ENCODE measurements around the gene NR2F1.

NR2F1 gene

DNA sequence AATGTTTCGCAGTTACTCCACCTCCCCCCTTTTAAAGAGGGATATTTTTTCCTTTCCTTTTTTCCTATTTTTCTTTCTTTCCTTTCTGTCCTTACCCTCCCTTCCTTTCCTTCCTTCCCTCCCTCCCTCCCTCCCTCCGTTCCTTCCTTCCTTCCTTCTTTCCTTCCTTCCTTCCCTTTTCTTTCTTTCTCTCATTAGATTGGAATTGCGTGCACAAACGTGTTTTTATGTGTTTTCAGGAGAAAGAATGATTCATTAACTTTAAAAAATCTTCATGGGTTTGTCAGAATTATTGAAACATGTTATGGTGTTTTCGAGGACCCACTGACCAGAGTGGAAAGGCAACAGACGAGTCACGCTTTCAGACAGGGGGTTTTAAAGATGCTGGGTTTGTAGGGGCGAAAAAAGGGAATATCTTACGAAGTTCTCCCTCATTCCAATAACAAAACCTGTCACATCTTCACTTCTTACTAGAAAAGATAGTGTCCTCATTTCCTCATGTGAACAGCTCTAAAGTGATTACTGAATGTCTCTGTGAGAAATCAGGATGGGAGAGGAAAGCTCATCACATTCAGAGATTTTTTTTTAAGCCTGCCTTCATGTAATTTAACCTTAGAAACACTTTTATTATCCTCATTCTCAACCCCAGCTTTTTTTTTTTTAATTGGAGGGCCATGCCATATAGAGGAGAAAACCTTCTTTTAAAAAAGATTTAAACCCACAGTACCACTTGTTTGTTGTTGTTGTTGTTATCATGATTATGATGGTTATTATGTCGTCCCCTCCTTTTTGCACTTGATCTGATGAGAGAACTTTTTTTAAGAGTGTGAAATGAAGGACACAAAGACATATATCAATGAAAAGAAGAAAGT, 21.9 kb downstream of the NR2F1 start:
- no peak for DNase-seq

DNA sequence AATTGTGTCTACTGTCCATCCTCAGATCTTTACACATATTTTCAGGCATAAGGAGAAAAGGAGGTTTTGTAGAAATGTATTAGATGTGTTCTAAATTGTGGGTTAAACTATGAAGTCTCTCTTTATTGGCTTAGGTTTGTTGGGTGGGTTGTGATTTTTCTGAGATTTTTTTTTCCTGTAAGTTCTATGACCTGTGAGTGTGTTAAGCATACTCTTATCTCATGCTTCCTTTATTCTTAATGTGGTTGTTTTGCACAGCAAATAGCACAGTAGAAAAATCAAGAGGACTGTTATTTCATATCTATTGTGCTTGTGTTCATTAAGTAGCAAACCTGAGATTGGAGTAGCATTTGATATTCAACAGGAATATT, 23.3 kb downstream of the NR2F1 start:
- no peak for DNase-seq

DNA sequence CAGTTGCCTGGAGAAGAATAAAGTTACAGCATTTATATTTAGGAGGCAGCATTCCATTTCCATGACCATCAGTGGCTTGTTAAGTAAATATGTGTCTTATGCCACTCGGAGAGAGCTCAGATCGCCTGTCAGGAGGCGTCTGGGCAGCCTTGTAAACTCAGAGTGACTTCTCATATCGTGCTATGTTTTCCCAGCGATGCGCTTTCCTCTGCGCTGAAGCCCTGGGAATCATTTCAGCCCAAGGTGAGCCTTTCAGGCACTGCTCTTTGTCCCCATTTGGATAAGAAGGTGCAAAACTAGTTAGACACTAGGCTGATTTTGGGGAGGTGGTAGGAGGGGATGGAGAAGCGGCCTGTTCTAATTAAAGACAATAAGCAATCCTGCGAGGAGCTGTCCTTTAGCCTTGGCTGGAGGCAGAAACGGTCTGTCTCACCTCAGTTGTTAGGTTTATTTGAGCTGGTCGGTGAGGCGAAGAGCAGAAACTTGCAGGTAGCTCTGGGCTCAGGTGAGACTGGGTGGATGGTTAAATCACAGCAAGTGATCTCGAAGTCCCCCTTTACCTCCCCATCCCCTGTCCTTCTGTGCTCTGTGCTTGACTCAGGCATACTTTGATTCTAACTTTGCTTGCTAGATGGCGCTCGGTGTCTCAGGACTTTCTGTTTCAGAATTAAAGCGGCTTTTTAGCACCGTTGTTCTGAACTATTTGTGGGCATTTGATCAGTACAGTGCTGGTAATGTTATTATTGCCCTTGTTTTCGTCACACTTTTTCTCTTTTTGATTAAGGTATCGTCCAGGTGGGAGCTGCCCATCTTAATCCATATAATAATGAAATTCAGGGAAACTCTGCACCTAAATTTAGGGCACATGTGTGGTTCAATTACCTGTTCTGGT, 24.6 kb downstream of the NR2F1 start:
- peak; percentile 31 for DNase-seq

DNA sequence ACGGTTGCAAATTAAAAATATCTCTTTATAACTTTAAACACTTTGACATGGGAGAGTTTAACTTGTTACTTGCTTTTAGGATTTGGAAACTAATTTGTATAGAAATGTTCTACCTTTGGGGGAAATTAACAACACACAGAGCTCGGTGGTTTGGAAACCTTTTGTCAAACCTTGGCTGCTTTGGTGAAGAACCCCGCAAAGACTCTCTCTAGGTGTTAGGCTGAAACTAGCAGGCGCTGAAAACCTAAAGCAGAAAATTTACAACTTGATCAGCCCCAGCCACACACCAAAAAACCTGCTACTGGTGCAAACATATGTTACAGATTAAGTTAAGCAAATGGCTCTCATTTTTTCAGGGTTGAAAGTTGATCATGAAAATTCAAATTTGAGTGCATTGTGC, 25.8 kb downstream of the NR2F1 start:
- DNase-seq: no peak

DNA sequence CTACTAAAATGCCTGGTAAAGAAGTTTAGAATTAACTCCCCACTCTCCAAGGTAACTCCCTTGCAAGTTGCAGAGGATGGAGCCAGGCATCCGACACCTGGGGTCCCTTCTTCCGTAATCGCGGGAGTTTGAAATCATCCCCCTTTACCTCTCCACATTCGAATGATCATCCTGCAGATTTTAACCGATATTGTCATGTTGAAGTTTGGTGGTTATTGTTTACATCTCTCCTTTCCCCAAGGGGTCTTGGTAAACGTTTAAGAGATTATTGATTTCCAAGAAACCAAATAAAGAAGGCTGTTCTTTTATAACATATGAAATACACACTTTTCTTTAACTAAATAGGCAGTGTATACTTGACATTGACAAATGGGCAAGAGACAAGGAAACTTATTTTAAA, 26.7 kb downstream of the NR2F1 start:
- DNase-seq: no peak

DNA sequence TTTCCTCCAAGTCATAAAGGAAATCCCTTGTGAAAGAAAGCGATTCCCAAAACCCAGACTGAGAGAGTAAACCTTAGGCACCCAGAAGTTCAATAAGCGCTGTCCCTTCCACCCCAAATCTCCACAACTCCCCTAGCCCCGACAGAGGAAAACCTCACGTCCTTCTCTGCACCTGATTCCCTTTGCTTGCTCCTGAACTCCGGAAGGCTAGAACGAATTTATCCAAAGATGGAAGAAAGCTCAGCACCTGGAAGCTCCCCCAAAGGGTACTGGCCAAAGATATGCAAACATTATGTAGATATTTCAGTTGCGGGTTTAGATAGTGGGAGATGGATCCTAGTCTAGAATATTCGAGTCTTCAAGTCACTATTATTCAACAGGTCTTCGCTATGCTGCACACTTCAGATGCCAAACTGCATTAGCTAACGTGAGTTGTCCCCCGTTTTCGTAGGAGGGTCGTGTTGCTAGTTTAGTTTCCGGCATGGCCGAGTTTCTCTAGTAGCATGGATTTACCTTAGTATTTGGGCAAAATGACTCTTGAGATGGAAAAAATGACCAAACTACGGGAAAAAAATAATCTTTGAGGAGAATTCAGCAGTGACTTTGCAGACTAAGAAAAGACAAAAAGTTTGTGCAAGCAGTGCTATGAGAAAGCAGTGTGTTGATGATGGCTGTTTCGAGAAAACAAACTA, 27.7 kb downstream of the NR2F1 start:
- DNase-seq: no peak

DNA sequence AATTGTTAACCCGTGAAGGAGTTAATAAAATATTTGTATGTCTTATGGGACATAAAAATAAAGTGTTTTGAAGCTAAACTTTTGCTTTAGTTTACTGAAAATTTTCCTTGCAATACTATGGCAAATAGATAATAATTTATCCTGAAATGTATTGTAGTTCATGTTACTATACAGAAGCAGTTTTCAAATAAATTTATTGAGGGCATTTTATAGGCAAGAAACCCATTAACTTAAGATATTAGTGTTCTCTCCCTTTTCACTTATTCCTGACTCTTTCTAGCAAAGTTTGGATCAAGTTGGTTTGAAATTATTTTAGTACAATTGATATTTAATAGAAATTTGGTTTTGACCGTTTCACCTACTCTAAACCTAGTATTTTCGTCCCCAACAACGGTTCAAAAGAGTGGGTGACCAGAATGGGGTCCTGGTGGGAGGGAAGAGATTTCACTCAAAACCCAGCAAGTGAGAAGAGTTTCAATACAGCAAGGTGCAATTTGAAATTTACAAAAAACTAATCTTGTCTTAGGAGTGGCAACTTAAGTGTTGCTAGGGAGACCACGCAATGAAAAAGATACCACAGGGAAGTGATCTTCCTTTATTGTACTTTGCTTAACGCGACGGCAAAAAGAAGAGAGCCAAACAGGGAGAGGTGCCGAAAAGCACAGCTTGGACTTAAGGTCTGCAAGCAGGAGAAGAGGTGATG, 28.4 kb downstream of the NR2F1 start:
- no peak for DNase-seq

DNA sequence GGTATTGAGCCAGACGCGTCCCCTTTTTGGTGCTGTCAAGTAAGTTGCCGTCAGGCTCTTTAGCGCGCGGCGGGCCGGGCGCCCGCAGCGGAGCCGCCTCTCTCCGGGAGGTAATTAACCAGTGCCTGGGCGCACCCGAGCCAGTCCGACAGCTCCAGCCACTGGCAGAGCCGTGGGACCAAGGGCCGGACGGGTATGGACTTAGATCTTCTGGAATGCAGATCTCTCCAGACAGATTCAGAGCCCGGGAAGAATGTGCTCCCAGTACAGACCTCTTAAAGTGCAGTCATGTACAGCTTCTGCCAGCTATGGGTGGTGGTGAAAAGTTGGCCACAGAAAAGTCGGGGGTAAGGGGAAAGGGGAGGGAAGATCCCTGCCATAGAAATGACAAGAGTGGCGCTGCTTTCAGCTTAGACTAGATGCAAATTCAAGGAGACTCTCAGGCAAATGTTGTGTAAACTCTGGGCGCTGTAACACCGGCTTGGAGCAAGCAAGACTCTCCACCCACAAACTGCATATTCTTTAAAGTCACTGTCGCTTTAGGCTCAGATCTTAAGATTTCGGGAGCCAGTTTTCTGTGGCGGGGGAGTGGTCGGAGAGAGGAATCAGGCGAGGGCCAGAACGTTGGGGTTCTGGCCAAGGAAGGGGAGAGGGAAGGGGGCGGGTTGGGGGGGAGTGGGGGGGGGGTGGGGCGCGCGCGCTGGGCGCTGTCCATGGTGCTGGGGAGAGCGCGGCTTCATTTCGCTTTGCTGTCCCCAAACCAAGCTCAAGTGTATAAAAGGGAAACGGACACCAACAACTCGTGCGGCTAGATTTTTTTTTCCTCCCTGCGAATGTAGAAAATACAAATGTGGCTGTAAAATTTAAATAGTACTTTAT, 29.2 kb downstream of the NR2F1 start:
- no peak for DNase-seq

DNA sequence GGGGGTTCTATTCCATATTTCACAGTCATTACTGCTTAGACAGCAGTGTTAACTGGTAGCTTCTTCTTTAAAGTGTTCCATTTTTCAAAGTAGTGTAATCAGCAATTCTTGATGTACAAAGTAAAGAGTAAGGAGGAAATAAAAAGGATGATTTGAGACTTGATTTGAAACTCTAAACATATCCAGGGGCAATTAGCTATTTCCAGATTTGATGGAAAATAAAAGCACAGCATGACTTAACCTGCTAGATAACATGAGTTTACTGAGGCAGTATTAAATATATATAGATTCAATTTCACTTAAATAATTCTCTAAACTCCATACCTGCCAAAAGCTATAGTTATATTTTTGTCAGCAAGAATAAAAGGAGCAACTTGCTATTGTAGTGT, 29.8 kb downstream of the NR2F1 start:
- DNase-seq: no peak

DNA sequence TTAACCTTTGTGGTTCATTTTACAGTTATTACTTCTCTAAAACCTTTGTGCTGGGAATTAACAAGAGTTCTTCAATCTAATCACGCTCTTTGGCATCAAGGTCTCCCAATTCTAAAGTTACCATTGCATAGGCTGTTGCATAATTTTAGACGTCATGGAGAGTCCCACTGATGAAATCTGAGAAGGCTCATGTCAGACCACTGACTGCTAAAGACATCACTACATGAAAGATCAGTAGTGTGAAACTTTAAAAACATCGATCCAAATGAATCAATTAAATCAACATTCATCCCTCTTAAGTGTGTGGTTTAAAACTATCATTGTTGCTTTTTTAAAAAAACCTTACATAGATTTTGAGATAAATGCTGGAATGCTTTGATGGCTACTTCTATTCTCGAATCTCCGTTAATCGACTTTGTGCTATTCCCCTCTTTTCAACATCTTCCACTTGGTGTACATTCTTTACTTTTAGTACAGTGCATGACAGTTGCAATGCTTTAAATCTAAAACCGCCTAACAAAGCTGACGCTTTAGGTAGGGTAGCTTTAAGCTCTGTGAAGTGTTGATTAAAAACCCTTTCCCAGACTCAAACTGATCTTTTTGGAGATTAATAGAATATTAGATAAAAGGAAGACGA, 33.6 kb downstream of the NR2F1 start:
- DNase-seq: no peak

DNA sequence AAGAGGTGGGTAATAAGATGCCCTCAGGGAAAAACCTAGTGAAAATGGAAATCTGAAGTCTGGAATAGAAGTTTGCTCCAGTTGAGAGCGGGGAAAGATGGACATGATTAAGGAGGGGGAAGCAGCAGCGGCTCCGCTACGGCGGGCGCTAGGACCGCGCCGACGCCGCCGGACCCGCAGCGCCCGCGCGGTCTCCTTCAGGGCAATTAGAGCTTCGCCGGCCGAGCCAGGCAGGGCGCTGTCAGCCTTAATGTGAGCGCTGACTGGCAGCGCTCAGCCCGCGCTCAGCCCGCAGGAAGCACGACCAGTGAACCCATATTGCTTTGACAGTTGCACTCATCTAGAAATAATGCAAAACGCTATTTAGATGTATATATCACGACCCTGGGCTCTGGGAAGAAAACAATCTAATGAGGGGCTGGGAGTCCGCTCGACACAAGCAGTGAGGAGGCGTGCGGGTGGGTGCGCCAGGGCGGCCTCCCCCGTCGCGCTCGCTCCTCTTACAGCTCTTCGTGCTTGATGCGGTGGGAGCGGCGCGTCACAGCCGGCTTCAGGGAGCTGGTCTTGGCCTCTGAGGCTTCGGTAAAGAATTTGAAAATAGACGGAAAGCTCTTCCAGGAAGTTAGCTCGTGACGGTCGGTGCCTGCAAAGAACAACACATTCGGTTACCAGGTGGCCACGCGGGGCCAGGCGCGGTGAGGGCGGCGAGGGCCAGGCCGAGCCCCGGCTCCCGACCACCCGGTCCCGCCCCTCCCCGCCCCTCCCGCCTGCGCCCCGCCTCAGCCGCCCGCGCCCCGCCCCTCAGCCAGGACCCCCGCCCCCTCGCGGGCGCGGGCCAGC, 37.7 kb downstream of the NR2F1 start:
- DNase-seq: peak; percentile 69

DNA sequence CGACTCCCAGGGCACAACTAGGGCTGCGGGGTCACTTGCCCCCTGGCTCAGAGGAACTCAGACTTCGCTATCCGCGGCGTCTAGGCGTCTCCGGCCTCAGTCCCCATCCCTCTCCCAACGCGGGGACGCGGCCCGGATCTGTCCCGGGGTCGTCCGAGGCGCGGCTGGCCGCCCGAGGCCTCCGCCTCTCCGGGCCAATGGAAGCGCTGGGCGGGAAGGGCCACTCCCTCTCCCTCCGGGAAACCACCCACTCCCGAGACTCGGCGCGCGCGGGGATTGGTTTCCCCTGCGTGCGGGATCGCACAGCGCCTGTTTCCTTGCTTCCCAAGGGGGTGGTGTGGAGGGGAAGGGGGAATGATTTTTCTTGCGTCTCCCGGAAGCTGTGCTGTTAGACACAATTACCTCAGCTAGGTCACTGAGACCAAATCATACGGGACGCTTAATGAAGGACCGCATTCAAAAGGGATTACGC, 38.3 kb downstream of the NR2F1 start:
- peak; percentile 84 for DNase-seq

DNA sequence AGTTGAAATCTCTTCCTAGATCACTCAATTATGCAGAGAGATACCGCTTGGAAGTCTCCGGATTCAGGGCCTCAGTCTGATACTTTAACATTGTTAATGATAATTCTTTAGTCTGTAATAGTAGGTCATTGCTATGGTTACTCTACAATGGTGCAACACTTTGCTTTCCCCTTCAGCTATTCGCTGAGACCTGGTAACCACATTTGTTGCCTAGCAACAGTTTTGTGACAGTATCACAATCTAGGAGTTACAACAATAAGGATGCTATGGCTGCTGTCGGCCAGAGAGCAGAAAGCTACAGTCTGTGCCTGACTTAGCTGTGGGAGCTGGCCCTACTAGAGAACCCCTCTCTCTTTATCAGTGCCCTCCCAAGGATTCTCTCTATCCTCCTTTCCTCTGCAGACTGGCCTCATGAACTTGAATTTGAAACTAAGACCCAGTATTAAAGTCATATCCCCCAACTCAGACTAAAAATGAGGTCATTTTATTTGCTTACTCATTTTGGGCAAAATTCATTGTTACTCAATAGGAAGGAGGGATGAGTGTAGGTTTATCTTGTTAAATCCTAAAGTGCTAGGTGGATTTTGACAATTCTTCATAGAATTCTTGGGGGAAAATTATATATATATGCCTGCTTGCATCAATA, 39.3 kb downstream of the NR2F1 start:
- peak; percentile 23 for DNase-seq

DNA sequence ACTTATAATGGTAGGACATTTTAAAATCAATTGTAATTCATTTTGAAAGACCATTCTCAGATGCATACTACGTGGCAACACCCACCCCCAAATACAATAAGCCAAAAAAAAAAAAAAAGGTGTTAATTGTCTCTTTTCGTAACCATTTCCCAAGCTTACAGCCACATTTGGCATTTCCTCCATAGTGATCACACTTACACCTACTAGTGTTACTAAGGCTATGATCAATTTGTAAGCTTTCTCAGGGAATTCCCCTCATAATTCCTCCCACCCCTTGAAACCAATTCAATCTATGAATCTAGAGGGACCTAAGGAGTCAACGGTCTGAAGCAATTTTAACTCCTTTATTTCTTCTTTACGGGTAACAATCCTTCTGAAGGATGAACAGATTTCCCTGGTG, 40.1 kb downstream of the NR2F1 start:
- DNase-seq: no peak

DNA sequence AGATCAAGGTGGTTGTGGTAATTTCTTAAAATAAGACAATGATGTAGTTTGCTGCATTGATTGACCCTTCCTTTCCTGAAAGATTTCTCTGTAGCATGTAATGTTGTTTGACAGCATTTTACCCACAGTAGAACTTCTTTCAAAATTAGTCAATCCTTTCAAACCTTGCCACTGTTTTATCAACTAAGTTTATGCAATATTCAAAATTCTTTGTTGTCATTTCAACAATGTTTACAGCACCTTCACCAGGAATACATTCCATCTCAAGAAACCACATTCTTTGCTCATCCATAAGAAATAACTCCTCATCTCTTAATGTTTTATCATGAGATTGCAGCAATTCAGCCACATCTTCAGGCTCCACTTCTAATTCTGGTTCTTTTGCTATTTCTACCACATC, 43.8 kb downstream of the NR2F1 start:
- no peak for DNase-seq

DNA sequence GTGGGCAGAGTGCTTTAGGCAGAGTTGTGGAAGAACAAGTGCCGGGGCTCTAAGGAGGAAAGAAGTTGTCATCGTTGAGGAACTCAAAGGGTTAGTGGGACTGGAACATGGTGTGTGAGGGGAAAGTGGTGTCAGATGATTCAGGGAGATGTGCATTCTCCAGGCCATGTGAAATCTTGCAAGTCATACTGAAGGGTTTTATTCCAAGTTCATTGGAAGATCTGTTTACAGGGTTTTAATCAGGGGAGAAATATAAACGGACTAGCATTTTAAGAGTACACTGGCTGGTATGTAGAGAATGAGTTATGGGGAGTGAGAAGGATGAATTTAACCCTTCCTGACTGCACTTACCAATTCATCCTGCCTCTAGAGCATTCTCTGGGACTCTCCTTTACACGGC, 49.3 kb downstream of the NR2F1 start:
- no peak for DNase-seq

DNA sequence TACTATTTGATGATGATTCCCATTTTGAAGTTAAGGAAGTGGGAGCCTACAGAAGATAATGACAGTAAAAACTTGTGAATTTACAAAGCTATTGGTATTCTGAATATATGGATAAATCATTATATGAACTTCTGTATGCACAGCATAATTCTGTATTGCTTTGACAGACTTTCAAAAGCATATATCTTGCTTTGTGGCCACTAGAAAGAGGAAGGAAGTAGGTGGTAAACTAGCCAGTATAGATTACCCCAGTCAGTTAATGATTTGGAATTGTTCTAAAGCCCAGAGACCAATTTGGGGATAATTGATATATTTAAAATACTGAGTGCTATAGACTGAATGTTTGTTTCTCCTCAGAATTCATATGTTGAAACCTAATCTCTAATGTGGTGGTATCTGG, 53.0 kb downstream of the NR2F1 start:
- no peak for DNase-seq

DNA sequence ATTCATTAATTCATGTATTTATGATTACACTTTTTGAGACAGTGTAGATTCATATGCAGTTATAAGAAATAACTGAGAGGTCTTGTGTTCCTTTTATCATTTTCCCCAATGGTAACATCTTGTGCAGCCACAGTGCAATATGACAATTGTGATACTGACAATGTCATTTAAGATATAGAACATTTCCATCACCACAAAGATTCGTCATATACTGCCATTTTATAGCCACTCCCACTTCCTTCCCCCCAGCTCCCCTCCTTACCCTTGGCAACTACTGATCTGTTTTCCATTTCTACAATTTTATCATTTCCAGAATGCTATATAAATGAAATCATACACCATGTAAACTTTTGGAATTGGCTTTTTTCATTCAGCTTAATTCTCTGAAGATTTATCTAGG, 53.8 kb downstream of the NR2F1 start:
- DNase-seq: no peak

DNA sequence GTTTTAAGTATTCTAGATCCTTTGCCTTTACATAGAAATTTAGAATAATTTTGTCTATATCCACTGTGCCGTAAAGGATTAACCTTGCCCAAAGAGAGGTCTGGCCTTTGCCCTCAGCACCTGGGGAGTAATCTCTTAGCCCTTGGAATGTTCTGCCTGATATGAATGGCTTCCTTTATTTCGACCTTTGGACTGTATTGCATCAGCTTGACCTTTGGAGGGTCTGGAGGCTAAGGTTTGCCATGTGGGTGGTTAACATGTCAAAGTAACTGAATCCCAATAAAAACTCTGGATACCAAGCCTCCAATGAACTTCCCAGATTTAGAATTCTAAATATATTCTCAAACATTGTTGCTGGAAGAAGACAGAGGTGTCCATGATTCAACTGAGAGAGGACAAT, 54.7 kb downstream of the NR2F1 start:
- DNase-seq: no peak

DNA sequence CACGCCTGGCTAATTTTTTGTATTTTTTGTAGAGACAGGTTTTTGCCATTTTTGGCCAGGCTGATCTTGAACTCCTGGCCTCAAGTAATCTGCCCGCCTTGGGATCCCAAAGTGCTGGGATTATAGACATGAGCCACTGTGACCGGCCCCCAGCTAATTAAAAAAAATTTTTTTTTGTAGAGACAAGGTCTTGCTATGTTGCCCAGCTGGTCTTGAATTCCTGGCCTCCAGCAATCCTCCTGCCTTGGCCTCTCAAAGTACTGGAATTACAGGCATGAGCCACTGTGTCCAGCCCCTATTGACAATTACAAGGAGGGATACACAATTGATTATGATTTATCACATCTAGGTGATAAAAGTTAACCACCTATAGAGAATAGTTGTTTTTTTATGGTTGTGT, 59.5 kb downstream of the NR2F1 start:
- no peak for DNase-seq

Measured in NCI-H446 treated with DMSO at 0.1 percent for 48 hours (cell line).